RCC 7860 (cell line): Measurements from ENCODE around the gene PGRMC2.

Source experiments
- DNase-seq: peaks from one replicate; pipeline ENCODE4 v3.0.0-alpha.2; 2015; ENCODE audit warnings: low spot score
- FAIRE-seq: peaks from 2 replicates; lab custom pipeline; 2012; peaks lifted over from hg19 to GRCh38; lab: Jason Lieb, UNC

The PGRMC2 gene, protein sequence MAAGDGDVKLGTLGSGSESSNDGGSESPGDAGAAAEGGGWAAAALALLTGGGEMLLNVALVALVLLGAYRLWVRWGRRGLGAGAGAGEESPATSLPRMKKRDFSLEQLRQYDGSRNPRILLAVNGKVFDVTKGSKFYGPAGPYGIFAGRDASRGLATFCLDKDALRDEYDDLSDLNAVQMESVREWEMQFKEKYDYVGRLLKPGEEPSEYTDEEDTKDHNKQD

GRCh38 chr4:128287141-128287870, at the start of gene PGRMC2:
Gene PGRMC2 (minus strand): TSS chr4:128287813. CDS start chr4:128287790, 23 bp downstream.
- FAIRE-seq: no peak
- peak; percentile 16 for DNase-seq

DNA sequence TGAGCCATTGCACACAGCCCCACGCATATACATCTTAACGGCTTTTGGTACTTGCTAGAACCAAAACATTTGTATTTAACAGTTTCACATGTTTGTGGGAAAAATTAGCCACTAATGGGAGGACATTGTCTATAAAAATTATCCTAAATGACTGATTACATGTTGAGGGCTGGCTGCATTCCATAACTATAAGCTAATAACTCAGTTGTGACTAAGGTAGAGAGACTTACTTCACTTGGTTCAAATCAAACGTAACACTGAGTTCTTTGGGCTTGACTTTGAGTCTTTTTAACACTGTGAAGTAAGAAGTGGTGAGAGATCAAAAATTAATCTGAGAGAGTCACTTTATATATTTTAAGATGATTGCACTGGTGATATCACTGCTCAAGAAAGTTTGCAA, 47.9 kb upstream of the PGRMC2 start:
- FAIRE-seq (no peak), DNase-seq (no peak)

DNA sequence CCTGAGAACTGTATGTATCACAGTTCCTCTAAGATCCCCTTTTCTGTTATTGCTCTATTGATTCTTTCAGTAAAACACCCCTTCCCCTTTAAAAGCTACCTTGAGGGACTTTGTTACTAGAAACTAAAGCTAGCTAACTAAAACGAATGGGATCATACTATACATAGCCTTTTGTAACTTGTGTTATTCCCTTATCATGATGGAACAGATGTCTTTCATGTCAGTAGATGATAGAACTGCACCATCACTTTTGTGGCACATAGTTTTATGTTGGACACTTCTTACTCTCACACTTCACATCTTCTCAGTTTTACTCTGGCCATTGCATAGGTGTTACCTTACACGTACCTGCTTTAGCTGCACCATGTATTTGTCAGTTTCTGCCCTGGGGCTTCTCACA, 46.6 kb upstream of the PGRMC2 start:
- DNase-seq (no peak), FAIRE-seq (no peak)

DNA sequence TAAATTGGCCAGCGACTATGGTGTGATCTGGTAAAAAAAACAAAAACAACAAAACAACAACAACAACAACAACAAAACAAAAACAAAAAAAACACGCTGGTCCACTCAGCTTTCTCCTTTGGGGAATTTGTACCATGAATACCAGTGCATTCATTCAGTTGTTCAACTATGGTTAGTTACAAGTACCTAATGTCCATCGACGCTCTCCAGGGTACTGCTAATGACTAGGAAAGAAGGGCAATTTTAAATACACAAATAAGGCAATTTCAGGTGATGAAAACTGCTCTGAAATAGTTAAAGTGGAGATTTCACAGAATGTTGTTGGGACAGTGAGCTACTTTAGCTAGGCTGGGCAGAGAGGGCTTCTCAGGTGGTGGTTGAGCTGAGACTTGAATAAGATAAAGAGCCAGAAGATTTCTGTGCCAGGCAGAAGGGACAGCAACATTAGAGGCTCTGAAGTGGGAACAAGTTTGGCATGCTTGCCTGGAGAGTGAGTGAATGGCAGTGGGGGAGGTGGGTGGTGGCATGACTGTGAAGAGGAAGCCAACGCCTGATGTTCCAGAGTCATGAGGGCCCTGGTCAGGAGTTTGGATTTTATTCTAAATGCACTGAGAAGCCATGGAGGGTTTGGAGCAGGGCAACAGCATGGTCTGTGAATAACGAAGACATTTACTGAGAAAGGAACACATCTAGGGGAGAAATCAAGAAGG, 45.9 kb upstream of the PGRMC2 start:
- FAIRE-seq: no peak

GRCh38 chr4:128332081-128332480, 44.5 kb upstream of the PGRMC2 start:
- DNase-seq: no peak
- no peak for FAIRE-seq

More for the DNA sequence above, 45.9 kb upstream of the PGRMC2 start:
- DNase-seq: no peak

- FAIRE-seq (no peak), DNase-seq (no peak)
These were observed 42.0 kb upstream of the PGRMC2 start for GRCh38 chr4:128329638-128330037.

DNA sequence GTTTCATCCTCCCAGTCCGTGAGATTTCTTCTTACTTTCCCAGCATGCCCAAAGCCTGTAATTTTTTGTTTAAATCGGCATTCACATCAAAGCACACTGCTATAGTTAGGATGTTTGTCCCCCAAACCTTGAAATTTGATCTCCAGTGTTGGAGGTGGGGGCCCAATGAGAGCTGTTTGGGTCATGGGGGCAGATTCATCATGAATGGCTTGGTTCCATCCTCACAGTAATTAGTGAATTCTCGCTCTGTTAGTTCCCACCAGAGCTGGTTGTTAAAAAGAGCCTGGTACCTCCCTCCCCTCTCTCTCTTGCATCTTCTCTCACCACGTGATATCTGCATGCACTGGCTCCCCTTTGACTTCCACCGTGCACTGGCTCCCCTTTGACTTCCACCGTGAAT, 40.5 kb upstream of the PGRMC2 start:
- DNase-seq: no peak
- FAIRE-seq: no peak

- no peak for FAIRE-seq
- peak; percentile 24 for DNase-seq
These were observed 35.8 kb upstream of the PGRMC2 start for GRCh38 chr4:128323401-128323800.

GRCh38 chr4:128322986-128323385, 35.4 kb upstream of the PGRMC2 start:
- DNase-seq (peak; percentile 90), FAIRE-seq (peak; percentile 74)

GRCh38 chr4:128322311-128322710, 34.7 kb upstream of the PGRMC2 start:
- FAIRE-seq: no peak
- peak; percentile 72 for DNase-seq

DNA sequence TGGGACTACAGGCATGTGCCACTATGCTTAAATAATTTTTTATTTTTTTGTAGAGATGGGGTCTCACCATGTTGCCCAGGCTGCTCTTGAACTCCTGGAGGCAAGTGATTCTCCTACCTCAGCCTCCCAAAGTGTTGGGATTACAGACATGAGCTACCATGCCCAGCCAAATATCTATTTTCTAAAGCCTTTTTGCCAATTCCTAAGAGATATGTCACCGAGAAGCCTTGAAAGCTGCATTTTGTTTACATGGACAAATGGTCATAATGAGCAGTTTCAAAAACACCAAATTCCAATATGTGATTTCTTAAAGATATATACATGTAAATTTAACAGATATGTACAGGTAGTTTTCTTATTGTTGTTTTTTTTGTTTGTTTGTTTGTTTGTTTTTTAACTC, 33.0 kb upstream of the PGRMC2 start:
- no peak for DNase-seq
- no peak for FAIRE-seq

DNA sequence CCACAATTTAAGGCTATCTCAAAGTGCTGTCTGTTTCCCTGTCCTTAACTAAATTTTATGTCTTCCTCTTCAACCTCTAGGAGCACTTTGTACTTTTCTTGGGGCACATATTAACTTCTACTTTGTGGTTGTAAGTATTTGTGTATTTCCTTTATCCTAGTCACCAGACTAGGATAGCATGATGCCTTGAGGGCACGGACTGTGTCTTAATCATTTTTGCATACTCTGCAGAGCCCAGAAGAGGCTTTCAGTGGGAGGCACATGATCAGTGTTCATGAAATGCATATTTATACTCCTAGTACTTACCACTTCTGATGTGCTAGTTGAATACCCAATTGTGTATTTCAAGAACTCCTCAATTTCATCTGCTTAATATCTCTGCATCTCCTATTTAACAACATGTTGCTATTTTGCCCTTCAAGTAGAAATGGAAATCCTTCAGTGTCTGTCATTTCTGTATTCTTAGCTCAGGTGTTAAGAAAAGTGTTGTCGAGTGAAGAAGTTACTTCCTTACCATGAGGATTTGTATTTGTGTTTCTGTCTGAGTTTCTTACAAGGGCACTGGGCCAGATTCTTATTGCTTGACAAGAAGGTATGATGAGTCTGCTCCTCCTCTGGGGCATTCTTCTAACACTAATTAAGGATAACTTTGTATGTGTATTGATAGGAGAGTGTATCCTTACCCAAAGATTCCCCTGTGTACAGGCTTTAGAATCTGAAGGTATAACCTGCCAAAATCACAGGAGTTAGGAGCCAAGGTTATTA, 28.3 kb upstream of the PGRMC2 start:
- FAIRE-seq: no peak
- DNase-seq: no peak

DNA sequence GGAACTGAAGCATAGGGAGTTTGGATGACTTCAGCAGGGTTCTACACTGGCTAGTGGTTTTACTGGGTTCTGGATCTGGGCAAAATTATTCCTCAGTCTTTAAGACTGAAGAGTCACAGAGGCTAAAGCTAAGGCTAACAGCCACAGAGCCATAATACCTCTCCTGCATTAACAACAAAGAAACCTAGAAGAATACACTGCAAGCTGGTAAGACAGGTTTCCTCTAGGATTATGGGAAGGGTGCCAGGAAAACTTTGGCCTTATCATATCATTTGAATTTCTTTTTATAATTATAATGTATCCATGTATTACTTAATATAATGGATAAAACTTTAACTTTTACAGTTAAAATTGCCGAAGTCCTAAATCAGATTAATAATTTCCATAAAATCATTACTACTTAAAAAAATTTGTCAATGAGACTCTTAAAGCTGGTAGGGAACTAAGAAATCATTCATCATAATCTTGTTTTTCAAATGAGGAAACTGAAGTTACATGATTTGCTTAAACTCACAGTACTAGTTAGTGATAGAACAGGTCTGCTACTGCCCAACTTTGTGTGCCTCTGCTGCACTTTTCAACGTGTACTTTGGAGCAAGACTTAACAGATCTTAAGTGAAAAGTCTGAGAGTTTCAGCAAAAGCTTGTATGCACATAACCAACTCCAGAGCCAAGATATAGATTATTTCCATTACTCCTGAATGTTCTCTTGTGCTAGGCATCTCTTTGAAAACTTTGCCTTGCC, 24.2 kb upstream of the PGRMC2 start:
- DNase-seq: no peak
- no peak for FAIRE-seq

DNA sequence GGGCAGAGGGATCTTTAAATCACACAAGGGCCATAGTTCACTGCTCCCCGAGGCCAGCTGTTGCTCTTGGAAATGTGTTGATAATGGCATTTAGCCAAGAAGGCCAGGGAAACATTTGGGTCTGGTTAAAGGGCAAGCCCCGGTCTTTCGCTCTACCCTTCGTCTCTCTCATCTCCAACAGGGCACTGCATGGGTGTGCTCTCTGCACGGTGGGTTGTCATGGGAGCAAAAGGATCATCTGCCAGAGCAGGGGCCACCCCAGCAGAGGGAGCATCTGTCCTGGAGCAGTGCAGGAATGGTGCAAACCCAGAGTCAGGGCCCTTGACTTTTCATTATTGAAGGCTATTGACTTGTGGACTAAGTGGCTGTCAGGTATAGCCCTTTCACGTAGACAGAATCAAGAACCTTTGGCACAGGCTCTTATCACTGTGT, 22.7 kb upstream of the PGRMC2 start:
- peak; percentile 12 for DNase-seq
- FAIRE-seq: no peak

DNA sequence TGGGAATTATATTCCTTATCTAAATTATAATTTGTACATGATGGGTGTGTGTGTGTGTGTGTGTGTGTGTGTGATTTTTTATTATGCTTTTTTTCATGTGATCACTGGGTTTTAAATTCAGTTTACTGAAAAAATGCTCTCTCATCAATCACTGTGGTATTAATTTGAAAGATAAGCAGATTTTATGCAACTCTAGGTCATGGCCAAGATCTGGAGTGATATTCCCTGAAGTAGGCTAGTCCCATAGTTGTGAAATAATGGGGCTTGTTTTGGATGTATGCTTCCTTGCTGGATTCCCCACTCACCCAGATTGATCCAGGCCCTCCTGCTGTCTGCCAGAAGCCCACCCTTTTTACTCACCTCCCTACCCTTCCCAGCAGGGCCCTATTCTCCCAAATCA, 22.0 kb upstream of the PGRMC2 start:
- no peak for FAIRE-seq
- no peak for DNase-seq

GRCh38 chr4:128308986-128309385, 21.4 kb upstream of the PGRMC2 start:
- no peak for FAIRE-seq

GRCh38 chr4:128307123-128307571, 19.5 kb upstream of the PGRMC2 start:
- DNase-seq (no peak), FAIRE-seq (no peak)

More at GRCh38 chr4:128308986-128309385, 21.4 kb upstream of the PGRMC2 start:
- DNase-seq: no peak

DNA sequence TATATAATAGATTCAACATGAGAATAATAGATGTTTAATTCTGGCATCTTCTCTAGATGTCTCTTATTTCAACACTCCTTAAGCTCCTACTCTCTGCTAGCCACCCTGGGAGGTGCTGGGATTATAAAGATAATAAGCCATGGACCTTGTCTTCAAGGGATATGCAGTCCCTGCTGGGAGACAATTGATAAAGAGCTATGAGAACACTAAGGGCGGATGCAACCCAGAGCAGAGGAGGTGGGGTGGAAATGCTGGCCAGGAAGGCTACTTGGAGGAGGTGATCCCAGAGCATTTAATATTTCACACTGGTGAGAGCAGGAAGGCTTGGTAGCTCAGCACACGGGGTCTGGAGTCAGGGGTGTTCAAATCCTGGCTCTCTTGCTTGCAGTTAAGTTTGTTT, 18.3 kb upstream of the PGRMC2 start:
- no peak for FAIRE-seq

DNA sequence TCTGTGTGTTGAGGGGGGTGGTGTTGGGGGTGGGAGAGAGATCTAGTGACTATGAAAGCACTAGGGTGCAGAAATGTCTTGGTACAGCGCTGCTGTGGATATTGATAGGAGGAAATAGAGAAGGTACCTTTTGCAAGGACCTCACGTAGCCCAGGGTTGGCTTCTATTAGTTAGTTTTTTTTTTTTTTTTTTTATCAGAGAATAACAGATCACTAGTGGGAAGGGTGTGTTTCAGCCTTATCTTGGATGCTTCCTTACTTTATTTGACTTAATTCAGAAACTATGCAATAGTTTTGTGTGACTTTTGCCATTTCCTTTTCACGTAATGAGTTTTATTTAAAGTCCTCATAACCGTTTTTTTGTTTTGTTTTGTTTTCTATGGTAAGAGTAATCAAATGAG, 16.4 kb upstream of the PGRMC2 start:
- DNase-seq: no peak
- no peak for FAIRE-seq

More for the DNA sequence above, 18.3 kb upstream of the PGRMC2 start:
- DNase-seq: no peak

- DNase-seq (no peak), FAIRE-seq (no peak)
These were observed 15.8 kb upstream of the PGRMC2 start for GRCh38 chr4:128303405-128303785.
